A549 (cell line): ENCODE data around the gene ATP5ME. TPM values are rescaled to one million over a fixed set of nuclear protein-coding genes. Genes with fewer than 3 reads are reported as not detected.

ENCODE experiments used
- ATAC-seq, 2 experiments: fragments of 200-7000 bp in 1 of 2; fragments of >200 bp in 1 of 2; cut with Nextera tagmentation in 1 of 2; cut with Tn5 transposase in 1 of 2; 3 replicates each; pipeline versions ENCODE4 v1.8.0 to v1.9.1; 2018 to 2020; ENCODE audit warnings: mild to moderate bottlenecking in 1 of 2, moderate library complexity in 1 of 2
- CTCF ChIA-PET: fragments of 300-600 bp; sonication (Branson Sonifier 250); formaldehyde crosslinking; extraction: SDS; loops from one replicate; lab custom pipeline; 2021; ENCODE audit warnings: antibody characterized with exemption, inconsistent platforms; lab: Yijun Ruan, JAX
- POLR2A ChIA-PET: fragments of 350-600 bp; formaldehyde crosslinking; extraction: SDS; loops from one replicate; lab custom pipeline; 2021; ENCODE audit warnings: antibody characterized with exemption, inconsistent platforms; lab: Yijun Ruan, JAX
- DNase-seq, 2 experiments: peaks; one replicate each; pipeline versions ENCODE4 v3.0.0 to v3.0.0-alpha.2; 2011 to 2016; ENCODE audit warnings: low read depth in 1 of 2, low spot score in 1 of 2
- FAIRE-seq: peaks from 2 replicates; lab custom pipeline; 2011; peaks lifted over from hg19 to GRCh38; lab: Jason Lieb, UNC
- H3K27ac ChIP-seq, 2 experiments: fragments of >200 bp; sonication (Bioruptor Twin); formaldehyde crosslinking; 3 replicates each; pipeline ENCODE4 v1.5.1; 2016 to 2017
- H3K4me1 ChIP-seq: fragments of >200 bp; sonication (Bioruptor Twin); formaldehyde crosslinking; 3 replicates; pipeline ENCODE4 v1.6.1; 2016
- H3K4me2 ChIP-seq: fragments of >200 bp; sonication (Bioruptor Twin); formaldehyde crosslinking; 3 replicates; pipeline ENCODE4 v1.6.1; 2016
- H3K4me3 ChIP-seq: fragments of >200 bp; sonication (Bioruptor Twin); formaldehyde crosslinking; 3 replicates; pipeline ENCODE4 v1.5.1; 2016
- H3K9me3 ChIP-seq: fragments of >200 bp; sonication (Bioruptor Twin); formaldehyde crosslinking; 3 replicates; pipeline ENCODE4 v1.6.1; 2016
- BHLHE40 ChIP-seq: IDR thresholded peaks from 2 replicates; pipeline ENCODE4 v1.6.1; 2012; ENCODE audit warnings: low read depth, low read length, inconsistent platforms
- E2F6 ChIP-seq: IDR thresholded peaks from 2 replicates; pipeline ENCODE4 v1.6.1; 2012; ENCODE audit warnings: low read depth, borderline replicate concordance
- EP300 ChIP-seq, 2 experiments: fragments of >200 bp; sonication (Bioruptor Twin); formaldehyde crosslinking; IDR thresholded peaks; 2 replicates in 1 of 2; 3 replicates in 1 of 2; pipeline ENCODE4 v1.6.1; 2016 to 2017
- ESRRA ChIP-seq: fragments of 150-350 bp; IDR thresholded peaks from 2 replicates; pipeline ENCODE4 v1.6.1; 2014; ENCODE audit warnings: mild to moderate bottlenecking, low read length, borderline replicate concordance
- FOXS1 ChIP-seq: fragments of 250-450 bp; sonication (Bioruptor Pico); IDR thresholded peaks from 2 replicates; pipeline ENCODE4 v1.5.0; 2020; ENCODE audit warnings: mild to moderate bottlenecking, moderate library complexity
- HOXB13 ChIP-seq: fragments of 250-450 bp; sonication (Bioruptor Pico); IDR thresholded peaks from 2 replicates; pipeline ENCODE4 v1.5.0; 2020; ENCODE audit warnings: low read depth, mild to moderate bottlenecking, moderate library complexity
- HOXB5 ChIP-seq: fragments of 250-450 bp; sonication (Bioruptor Pico); IDR thresholded peaks from 2 replicates; pipeline ENCODE4 v1.5.0; 2020; ENCODE audit warnings: mild to moderate bottlenecking, moderate library complexity
- JUNB ChIP-seq: fragments of >200 bp; sonication (Bioruptor Twin); formaldehyde crosslinking; IDR thresholded peaks from 2 replicates; pipeline ENCODE4 v1.6.1; 2016
- KDM1A ChIP-seq: fragments of 200-600 bp; sonication (generic); IDR thresholded peaks from 2 replicates; pipeline ENCODE4 v1.6.1; 2016; ENCODE audit warnings: low read depth, mild to moderate bottlenecking
- MAFK ChIP-seq: fragments of 450-650 bp; IDR thresholded peaks from 2 replicates; pipeline ENCODE4 v1.6.1; 2014; ENCODE audit not compliant: partially characterized antibody
- MYC ChIP-seq: IDR thresholded peaks from 2 replicates; pipeline ENCODE4 v1.6.1; 2012; ENCODE audit warnings: mild to moderate bottlenecking, inconsistent platforms, low read length, improper control_type of control experiment, borderline replicate concordance
- NPAS2 ChIP-seq: fragments of 250-450 bp; sonication (Bioruptor Pico); IDR thresholded peaks from 2 replicates; pipeline ENCODE4 v1.8.0; 2022; ENCODE audit warnings: mild to moderate bottlenecking, moderate library complexity, borderline replicate concordance
- POLR2A ChIP-seq: IDR thresholded peaks from 2 replicates; pipeline ENCODE4 v1.6.1; 2012; ENCODE audit warnings: mild to moderate bottlenecking, low read length
- RAD21 ChIP-seq, 2 experiments: fragments of >200 bp in 1 of 2; sonication (Bioruptor Twin) in 1 of 2; formaldehyde crosslinking in 1 of 2; IDR thresholded peaks in 1 of 2; conservative IDR thresholded peaks in 1 of 2; 2 replicates in 1 of 2; 3 replicates in 1 of 2; pipeline ENCODE4 v1.6.1; 2012 to 2018; ENCODE audit warnings: inconsistent platforms in 1 of 2
- RARB ChIP-seq: fragments of 250-450 bp; sonication (Bioruptor Pico); IDR thresholded peaks from 2 replicates; pipeline ENCODE4 v1.8.0; 2021; ENCODE audit warnings: mild to moderate bottlenecking, moderate library complexity
- RCOR1 ChIP-seq: fragments of 150-350 bp; IDR thresholded peaks from 2 replicates; pipeline ENCODE4 v1.6.1; 2014; ENCODE audit warnings: antibody characterized with exemption, low read length, low read depth
- RFX5 ChIP-seq: fragments of 450-650 bp; IDR thresholded peaks from 2 replicates; pipeline ENCODE4 v1.7.1; 2014; ENCODE audit warnings: antibody characterized with exemption, mild to moderate bottlenecking, moderate library complexity
- SMC3 ChIP-seq: fragments of >200 bp; sonication (Bioruptor Twin); formaldehyde crosslinking; IDR thresholded peaks from 3 replicates; pipeline ENCODE4 v1.6.1; 2018; ENCODE audit warnings: inconsistent platforms
- TFCP2L1 ChIP-seq: fragments of 250-450 bp; sonication (Bioruptor Pico); IDR thresholded peaks from 2 replicates; pipeline ENCODE4 v1.5.0; 2021; ENCODE audit warnings: mild to moderate bottlenecking
- TP53 ChIP-seq: fragments of 250-450 bp; sonication (Bioruptor Pico); IDR thresholded peaks from 2 replicates; pipeline ENCODE4 v1.5.0; 2021; ENCODE audit warnings: mild to moderate bottlenecking, moderate library complexity
- ZNF302 ChIP-seq: fragments of 250-450 bp; sonication (Bioruptor Pico); IDR thresholded peaks from 2 replicates; pipeline ENCODE4 v1.9.0; 2021; ENCODE audit warnings: inconsistent platforms, mild to moderate bottlenecking, moderate library complexity
- WGBS: methylation state at CpG from one replicate; pipeline ENCODE4 v1.1.6; 2017; ENCODE audit errors: missing lambda C conversion rate; 5-methylcytosine and 5-hydroxymethylcytosine counted together
- polyA plus RNA-seq, 4 experiments: library from polyadenylated mRNA; depleted of rRNA in 3 of 4; stranded (reverse); fragments of >200 nt; fragmentation: RNase III in 1 of 4; extraction: RNeasy Plus Mini Kit Qiagen cat#74134 plus additional on column Dnase treatment in 1 of 4; gene quantifications; 2 replicates in 3 of 4; 3 replicates in 1 of 4; pipeline ENCODE4 v1.2.3, GENCODE V29; 2011 to 2017
- TF ChIP-seq, protein P1 (sequence below): fragments of 250-450 bp; sonication (Bioruptor Pico); IDR thresholded peaks from 2 replicates; pipeline ENCODE4 v1.5.0; 2020; ENCODE audit warnings: low read depth, mild to moderate bottlenecking, moderate library complexity
- TF ChIP-seq, protein P2 (sequence below): fragments of 250-450 bp; sonication (Bioruptor Pico); IDR thresholded peaks from 2 replicates; pipeline ENCODE4 v1.5.0; 2021; ENCODE audit warnings: mild to moderate bottlenecking, moderate library complexity, borderline replicate concordance

Gene ATP5ME
- polyA plus RNA-seq, 2 of the 4 experiments (the other 2 are of a cell fraction) = 198 to 659 TPM

GRCh38 chr4:653831-654502 lies 20.1 kb downstream of the ATP5ME start:
- no peak overlapping the region for H3K4me3 ChIP-seq
- DNase-seq (no peak), ATAC-seq (no peak), FAIRE-seq (no peak)
- H3K4me2 ChIP-seq = no peak overlapping the region
- 82% methylated on average over 12 of the region's 29 CpGs for WGBS
- H3K4me1 ChIP-seq = no peaks in the 10 kb centered on the region
- ChIA-PET CTCF (no interaction called here), POLR2A (no interaction called here)
- H3K9me3 ChIP-seq = no peaks in the 10 kb centered on the region
- no peak for TF ChIP-seq E2F6
- TF ChIP-seq JUNB = no peak
- no peak for TF ChIP-seq EP300 (IDR thresholded peaks at IDR 0.05)
- no peak for TF ChIP-seq MAFK
- TF ChIP-seq ESRRA = no peak
- TF ChIP-seq, protein P1, sequence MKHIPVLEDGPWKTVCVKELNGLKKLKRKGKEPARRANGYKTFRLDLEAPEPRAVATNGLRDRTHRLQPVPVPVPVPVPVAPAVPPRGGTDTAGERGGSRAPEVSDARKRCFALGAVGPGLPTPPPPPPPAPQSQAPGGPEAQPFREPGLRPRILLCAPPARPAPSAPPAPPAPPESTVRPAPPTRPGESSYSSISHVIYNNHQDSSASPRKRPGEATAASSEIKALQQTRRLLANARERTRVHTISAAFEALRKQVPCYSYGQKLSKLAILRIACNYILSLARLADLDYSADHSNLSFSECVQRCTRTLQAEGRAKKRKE = no peak
- no peak for TF ChIP-seq FOXS1 (CRISPR knock-in tag)
- TF ChIP-seq HOXB5 (CRISPR knock-in tag) = no peak
- TF ChIP-seq SMC3 = no peak
- no peak for TF ChIP-seq POLR2A
- no peak for TF ChIP-seq TFCP2L1 (CRISPR knock-in tag)
- no peak for TF ChIP-seq RCOR1
- no peak for TF ChIP-seq HOXB13
- no peak overlapping the region for H3K27ac ChIP-seq

GRCh38 chr4:653080-653821 lies 20.8 kb downstream of the ATP5ME start:
- FAIRE-seq (no peak), ATAC-seq (no peak), DNase-seq (no peak)
- no peak overlapping the region for H3K27ac ChIP-seq
- H3K4me2 ChIP-seq = no peak overlapping the region
- no peaks in the 10 kb centered on the region for H3K4me1 ChIP-seq
- WGBS = 84% methylated on average over 26 of the region's 35 CpGs
- ChIA-PET POLR2A (no interaction called here), CTCF (no interaction called here)
- no peaks in the 10 kb centered on the region for H3K9me3 ChIP-seq
- no peak for TF ChIP-seq RARB (CRISPR knock-in tag)
- TF ChIP-seq HOXB13 = no peak
- no peak for TF ChIP-seq ZNF302 (CRISPR knock-in tag)
- no peak for TF ChIP-seq RAD21 (conservative IDR thresholded peaks at IDR 0.05 in 1 of 2, IDR thresholded peaks at IDR 0.05 in 1 of 2)
- TF ChIP-seq TP53 (CRISPR knock-in tag) = no peak
- TF ChIP-seq MYC = no peak
- TF ChIP-seq FOXS1 (CRISPR knock-in tag) = no peak
- TF ChIP-seq RFX5 = no peak
- TF ChIP-seq NPAS2 (CRISPR knock-in tag) = no peak
- TF ChIP-seq, protein P2, sequence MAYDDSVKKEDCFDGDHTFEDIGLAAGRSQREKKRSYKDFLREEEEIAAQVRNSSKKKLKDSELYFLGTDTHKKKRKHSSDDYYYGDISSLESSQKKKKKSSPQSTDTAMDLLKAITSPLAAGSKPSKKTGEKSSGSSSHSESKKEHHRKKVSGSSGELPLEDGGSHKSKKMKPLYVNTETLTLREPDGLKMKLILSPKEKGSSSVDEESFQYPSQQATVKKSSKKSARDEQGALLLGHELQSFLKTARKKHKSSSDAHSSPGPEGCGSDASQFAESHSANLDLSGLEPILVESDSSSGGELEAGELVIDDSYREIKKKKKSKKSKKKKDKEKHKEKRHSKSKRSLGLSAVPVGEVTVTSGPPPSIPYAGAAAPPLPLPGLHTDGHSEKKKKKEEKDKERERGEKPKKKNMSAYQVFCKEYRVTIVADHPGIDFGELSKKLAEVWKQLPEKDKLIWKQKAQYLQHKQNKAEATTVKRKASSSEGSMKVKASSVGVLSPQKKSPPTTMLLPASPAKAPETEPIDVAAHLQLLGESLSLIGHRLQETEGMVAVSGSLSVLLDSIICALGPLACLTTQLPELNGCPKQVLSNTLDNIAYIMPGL (CRISPR knock-in tag) = no peak
- TF ChIP-seq BHLHE40 = no peak
- no peak for TF ChIP-seq KDM1A
- no peak for TF ChIP-seq TFCP2L1 (CRISPR knock-in tag)
- TF ChIP-seq POLR2A = no peak
- H3K4me3 ChIP-seq = no peak overlapping the region
